ENCODE results near the gene SDK1. TPM values are rescaled to one million over a fixed set of nuclear protein-coding genes. Genes with fewer than 3 reads are reported as not detected.

Gene SDK1
- total and polyA plus RNA-seq, 8 donors: 1.6 to 11.2 (median 6.6) TPM

GRCh38 chr7:3862774-3863173, 561.7 kb downstream of the SDK1 start:
- 86 to 95% (median 91%) methylated on average over 4 of the region's 4 CpGs for WGBS, 5 donors
- peak overlapping the region in 1 of 5 donors; percentile 44 for H3K27ac ChIP-seq
- no peaks in the 10 kb centered on the region for H3K36me3 ChIP-seq
- no peak overlapping the region for H3K4me3 ChIP-seq
- TF ChIP-seq POLR2AphosphoS5 (IDR thresholded peaks at IDR 0.05) (no peak), EP300 (IDR thresholded peaks at IDR 0.05) (no peak), CTCF (IDR thresholded peaks at IDR 0.05) (no peak), POLR2A (IDR thresholded peaks at IDR 0.05) (no peak)
- H3K4me1 ChIP-seq: peaks cover 0 to 12% (median 2%) of the 10 kb centered on the region in 4 donors
- H3K27me3 ChIP-seq: no peaks in the 10 kb centered on the region
- no peaks in the 10 kb centered on the region for H3K9me3 ChIP-seq
- intact Hi-C loops (cut with DNase I; ENCODE audit: low total_unique reads): no loop called here
- DNase-seq: no peak

GRCh38 chr7:3866277-3866676, 565.2 kb downstream of the SDK1 start:
- H3K4me3 ChIP-seq: no peak overlapping the region
- no peaks in the 10 kb centered on the region for H3K36me3 ChIP-seq
- intact Hi-C loops (cut with DNase I; ENCODE audit: low total_unique reads): no loop called here
- peaks cover 0 to 12% (median 2%) of the 10 kb centered on the region in 4 donors for H3K4me1 ChIP-seq
- peak overlapping the region in 2 of 5 donors; percentile 45 to 50 for H3K27ac ChIP-seq
- no peak for TF ChIP-seq POLR2A (IDR thresholded peaks at IDR 0.05)
- no peak for TF ChIP-seq POLR2AphosphoS5 (IDR thresholded peaks at IDR 0.05)
- TF ChIP-seq CTCF (IDR thresholded peaks at IDR 0.05): no peak
- no peak for TF ChIP-seq EP300 (IDR thresholded peaks at IDR 0.05)
- H3K9me3 ChIP-seq: peaks cover 0 to under 1% (median 0%) of the 10 kb centered on the region in 4 donors
- no peak for DNase-seq
- no peaks in the 10 kb centered on the region for H3K27me3 ChIP-seq
- 81 to 89% (median 84%) methylated on average over 5 of the region's 5 CpGs for WGBS, 5 donors

GRCh38 chr7:3867863-3868262, 566.8 kb downstream of the SDK1 start:
- peak overlapping the region in 2 of 5 donors; percentile 9 to 49 for H3K27ac ChIP-seq
- 58 to 74% (median 65%) methylated on average over 5 of the region's 5 CpGs for WGBS, 5 donors
- DNase-seq: no peak
- no peak overlapping the region for H3K4me3 ChIP-seq
- no peaks in the 10 kb centered on the region for H3K27me3 ChIP-seq
- intact Hi-C loops (cut with DNase I; ENCODE audit: low total_unique reads): no loop called here
- H3K36me3 ChIP-seq: no peaks in the 10 kb centered on the region
- H3K4me1 ChIP-seq: no peaks in the 10 kb centered on the region
- TF ChIP-seq POLR2AphosphoS5 (IDR thresholded peaks at IDR 0.05) (peak; percentile 21 to 84 (median 76)), CTCF (IDR thresholded peaks at IDR 0.05) (no peak), POLR2A (IDR thresholded peaks at IDR 0.05) (no peak)
- peaks cover 0 to 4% (median 0%) of the 10 kb centered on the region in 4 donors for H3K9me3 ChIP-seq

- intact Hi-C loops (cut with DNase I; ENCODE audit: low total_unique reads): no loop called here
- Histone ChIP-seq H3K4me3 (no peak overlapping the region), H3K4me1 (peaks cover 0 to 10% (median 5%) of the 10 kb centered on the region in 4 donors), H3K36me3 (no peaks in the 10 kb centered on the region), H3K27me3 (no peaks in the 10 kb centered on the region), H3K9me3 (no peaks in the 10 kb centered on the region), H3K27ac (no peak overlapping the region)
- TF ChIP-seq EP300 (IDR thresholded peaks at IDR 0.05) (no peak), POLR2A (IDR thresholded peaks at IDR 0.05) (no peak), CTCF (IDR thresholded peaks at IDR 0.05) (no peak), POLR2AphosphoS5 (IDR thresholded peaks at IDR 0.05) (no peak)
- WGBS, 5 donors: 33 to 58% (median 49%) methylated on average over 14 of the region's 14 CpGs
- DNase-seq: peak in 1 of 2 donors; percentile 25
These were observed 578.5 kb downstream of the SDK1 start for GRCh38 chr7:3879355-3880075.
